HL-60 (cell line): Measurements from ENCODE around the gene CFAP210.

Experiments
- DNase-seq, 2 experiments: peaks; one replicate each; pipeline ENCODE4 v3.0.0-alpha.2; 2010 to 2020; ENCODE audit warnings: low read depth in 1 of 2, low spot score in 1 of 2
- H3K27ac ChIP-seq: fragments of 250-450 bp; sonication (Bioruptor Pico); replicated peaks from 2 replicates; pipeline ENCODE4 v1.5.1; 2020; ENCODE audit warnings: mild to moderate bottlenecking, moderate library complexity
- H3K27me3 ChIP-seq: fragments of 250-450 bp; sonication (Bioruptor Pico); 2 replicates; pipeline ENCODE4 v1.5.1; 2021; ENCODE audit warnings: mild to moderate bottlenecking, moderate library complexity; ENCODE audit not compliant: insufficient read depth, poor library complexity, severe bottlenecking
- H3K4me3 ChIP-seq: replicated peaks from 2 replicates; pipeline ENCODE4 v1.5.1; 2011; ENCODE audit warnings: mild to moderate bottlenecking, control low read depth, low read length; ENCODE audit not compliant: insufficient read depth
- CTCF ChIP-seq: IDR thresholded peaks from one replicate; pipeline ENCODE4 v1.5.1; 2011; ENCODE audit warnings: low read length, control low read depth, inconsistent platforms; ENCODE audit not compliant: insufficient read depth
- GABPA ChIP-seq: IDR thresholded peaks from 2 replicates; pipeline ENCODE4 v1.6.1; 2012; ENCODE audit warnings: low read depth
- POLR2AphosphoS5 ChIP-seq: IDR thresholded peaks from 2 replicates; pipeline ENCODE4 v1.6.1; 2012; ENCODE audit warnings: low read depth
- SPI1 ChIP-seq: IDR thresholded peaks from 2 replicates; pipeline ENCODE4 v1.6.1; 2012; ENCODE audit warnings: low read depth, mild to moderate bottlenecking, borderline replicate concordance
- TF ChIP-seq, protein P1 (sequence below): IDR thresholded peaks from 2 replicates; pipeline ENCODE4 v1.6.1; 2012; ENCODE audit warnings: low read depth; ENCODE audit not compliant: insufficient replicate concordance

Gene CFAP210

GRCh38 chr2:169613876-169614275 lies 80.3 kb downstream of the CFAP210 start:
- TF ChIP-seq CTCF (no peak), POLR2AphosphoS5 (no peak), GABPA (no peak), SPI1 (no peak)
- TF ChIP-seq, protein P1, sequence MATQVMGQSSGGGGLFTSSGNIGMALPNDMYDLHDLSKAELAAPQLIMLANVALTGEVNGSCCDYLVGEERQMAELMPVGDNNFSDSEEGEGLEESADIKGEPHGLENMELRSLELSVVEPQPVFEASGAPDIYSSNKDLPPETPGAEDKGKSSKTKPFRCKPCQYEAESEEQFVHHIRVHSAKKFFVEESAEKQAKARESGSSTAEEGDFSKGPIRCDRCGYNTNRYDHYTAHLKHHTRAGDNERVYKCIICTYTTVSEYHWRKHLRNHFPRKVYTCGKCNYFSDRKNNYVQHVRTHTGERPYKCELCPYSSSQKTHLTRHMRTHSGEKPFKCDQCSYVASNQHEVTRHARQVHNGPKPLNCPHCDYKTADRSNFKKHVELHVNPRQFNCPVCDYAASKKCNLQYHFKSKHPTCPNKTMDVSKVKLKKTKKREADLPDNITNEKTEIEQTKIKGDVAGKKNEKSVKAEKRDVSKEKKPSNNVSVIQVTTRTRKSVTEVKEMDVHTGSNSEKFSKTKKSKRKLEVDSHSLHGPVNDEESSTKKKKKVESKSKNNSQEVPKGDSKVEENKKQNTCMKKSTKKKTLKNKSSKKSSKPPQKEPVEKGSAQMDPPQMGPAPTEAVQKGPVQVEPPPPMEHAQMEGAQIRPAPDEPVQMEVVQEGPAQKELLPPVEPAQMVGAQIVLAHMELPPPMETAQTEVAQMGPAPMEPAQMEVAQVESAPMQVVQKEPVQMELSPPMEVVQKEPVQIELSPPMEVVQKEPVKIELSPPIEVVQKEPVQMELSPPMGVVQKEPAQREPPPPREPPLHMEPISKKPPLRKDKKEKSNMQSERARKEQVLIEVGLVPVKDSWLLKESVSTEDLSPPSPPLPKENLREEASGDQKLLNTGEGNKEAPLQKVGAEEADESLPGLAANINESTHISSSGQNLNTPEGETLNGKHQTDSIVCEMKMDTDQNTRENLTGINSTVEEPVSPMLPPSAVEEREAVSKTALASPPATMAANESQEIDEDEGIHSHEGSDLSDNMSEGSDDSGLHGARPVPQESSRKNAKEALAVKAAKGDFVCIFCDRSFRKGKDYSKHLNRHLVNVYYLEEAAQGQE, result no peak
- no peak overlapping the region for H3K27ac ChIP-seq
- DNase-seq, result no peak

DNA sequence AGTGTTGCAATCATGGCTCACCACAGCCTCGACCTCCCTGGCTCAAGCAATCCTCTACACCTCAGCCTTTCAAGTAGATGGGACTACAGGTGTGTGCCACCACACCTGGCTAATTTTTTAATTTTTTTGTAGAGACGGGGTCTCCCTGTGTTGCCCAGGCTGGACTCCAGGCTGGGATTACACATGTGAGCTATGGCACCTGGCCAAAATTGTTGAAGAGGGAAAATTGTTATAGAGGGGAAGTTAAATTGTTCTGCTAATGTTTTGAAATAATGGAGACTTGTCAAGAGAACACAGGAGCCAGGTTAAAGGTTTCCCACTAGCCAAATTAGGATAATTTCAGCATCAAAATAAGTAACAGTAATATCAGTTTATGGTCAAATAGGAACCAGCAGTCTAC lies 84.9 kb downstream of the CFAP210 start:
- Histone ChIP-seq H3K4me3 (no peak overlapping the region), H3K27ac (no peak overlapping the region), H3K27me3 (no peaks in the 10 kb centered on the region)
- DNase-seq, result peak in 1 of 2 experiments; percentile 7
- no peak for TF ChIP-seq POLR2AphosphoS5
- TF ChIP-seq SPI1, result no peak
- no peak for TF ChIP-seq GABPA
- TF ChIP-seq CTCF, result no peak
- TF ChIP-seq, protein P1, result no peak

More at GRCh38 chr2:169613876-169614275, 80.3 kb downstream of the CFAP210 start:
- H3K27me3 ChIP-seq, result no peaks in the 10 kb centered on the region
- no peak overlapping the region for H3K4me3 ChIP-seq

DNA sequence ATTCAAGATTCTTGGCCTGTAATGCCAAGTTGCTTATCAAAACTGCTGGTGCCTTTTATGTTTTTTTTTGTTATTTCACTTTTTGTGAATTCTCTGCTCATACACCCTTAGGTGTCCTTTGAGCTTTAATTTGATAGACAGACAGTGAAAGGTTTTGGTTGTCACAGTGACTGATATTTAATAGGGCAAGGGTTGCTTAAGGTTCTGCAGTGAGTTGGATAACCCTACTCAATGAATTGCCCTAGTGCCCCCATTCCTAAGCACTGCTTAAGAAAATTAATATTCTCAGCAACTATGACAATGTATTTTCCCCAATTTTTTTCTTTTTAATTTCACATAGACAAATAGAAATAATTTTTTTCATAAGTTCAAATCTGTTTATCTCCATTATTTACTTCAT lies 94.6 kb downstream of the CFAP210 start:
- Histone ChIP-seq H3K27me3 (no peaks in the 10 kb centered on the region), H3K4me3 (no peak overlapping the region), H3K27ac (no peak overlapping the region)
- no peak for DNase-seq
- no peak for TF ChIP-seq SPI1
- no peak for TF ChIP-seq GABPA
- TF ChIP-seq POLR2AphosphoS5, result no peak
- TF ChIP-seq, protein P1, result no peak
